Esophagus muscularis mucosa (tissue), 4 donors: Measurements from ENCODE around the gene MYL5. TPM values are rescaled to one million over a fixed set of nuclear protein-coding genes. Genes with fewer than 3 reads are reported as not detected.

Source experiments
- DNase-seq: peaks from one replicate; pipeline ENCODE4 v3.0.0-alpha.2; 2017; ENCODE audit errors: extremely low spot score
- H3K27ac ChIP-seq, 4 donors: fragments of 200-600 bp; sonication (generic); replicated peaks in 1 of 4; 1 replicate in 3 of 4; 2 replicates in 1 of 4; pipeline ENCODE4 v1.5.1; 2016 to 2019; ENCODE audit warnings: mild to moderate bottlenecking in 1 of 4
- H3K27me3 ChIP-seq, 4 donors: fragments of 200-600 bp; sonication (generic); one replicate each; pipeline versions ENCODE4 v1.5.1 to v1.6.0; 2016 to 2019
- H3K36me3 ChIP-seq, 4 donors: fragments of 200-600 bp; sonication (generic); one replicate each; pipeline ENCODE4 v1.5.1; 2016 to 2019
- H3K4me1 ChIP-seq, 4 donors: fragments of 200-600 bp; sonication (generic); one replicate each; pipeline ENCODE4 v1.5.1; 2016 to 2019
- H3K4me3 ChIP-seq, 4 donors: fragments of 200-600 bp; sonication (generic); 1 replicate in 2 of 4; 2 replicates in 2 of 4; pipeline ENCODE4 v1.5.1; 2016 to 2019; ENCODE audit warnings: mild to moderate bottlenecking in 4 of 4, moderate library complexity in 1 of 4
- H3K9me3 ChIP-seq, 4 donors: fragments of 200-600 bp; sonication (generic); 1 replicate in 3 of 4; 2 replicates in 1 of 4; pipeline ENCODE4 v1.5.1; 2016 to 2019
- CTCF ChIP-seq, 3 experiments: fragments of 200-600 bp in 2 of 3; fragments of 450-650 bp in 1 of 3; sonication (generic) in 2 of 3; IDR thresholded peaks; one replicate each; pipeline ENCODE4 v1.5.1; 2017 to 2019; ENCODE audit warnings: antibody characterized with exemption in 3 of 3, mild to moderate bottlenecking in 2 of 3, moderate library complexity in 1 of 3
- EP300 ChIP-seq: sonication (generic); formaldehyde crosslinking; IDR thresholded peaks from one replicate; pipeline ENCODE4 v1.6.1; 2017; ENCODE audit warnings: antibody characterized with exemption
- POLR2A ChIP-seq: fragments of 450-650 bp; IDR thresholded peaks from one replicate; pipeline ENCODE4 v1.6.1; 2017; ENCODE audit warnings: antibody characterized with exemption, moderate library complexity, mild to moderate bottlenecking, low read depth
- POLR2AphosphoS5 ChIP-seq, 2 donors: sonication (generic); formaldehyde crosslinking; IDR thresholded peaks; one replicate each; pipeline ENCODE4 v1.6.1; 2017; ENCODE audit warnings: antibody characterized with exemption in 2 of 2
- WGBS: methylation state at CpG from one replicate; pipeline ENCODE4 v1.1.5; 2018; 5-methylcytosine and 5-hydroxymethylcytosine counted together
- intact Hi-C: fragments of 100-400 bp; cut with DNase I; formaldehyde crosslinking; loops from one replicate; pipeline ENCODE4 v1.15.1; 2023
- total RNA-seq, 4 donors: library from RNA; depleted of rRNA; stranded (reverse); fragments of >200 nt; gene quantifications; one replicate each; pipeline versions ENCODE4 v1.1.0 to v1.2.1, GENCODE V29; 2016

The MYL5 gene
- total RNA-seq, 4 donors from 2014 or later, result 7.9 to 9.9 (median 9.6) TPM

DNA sequence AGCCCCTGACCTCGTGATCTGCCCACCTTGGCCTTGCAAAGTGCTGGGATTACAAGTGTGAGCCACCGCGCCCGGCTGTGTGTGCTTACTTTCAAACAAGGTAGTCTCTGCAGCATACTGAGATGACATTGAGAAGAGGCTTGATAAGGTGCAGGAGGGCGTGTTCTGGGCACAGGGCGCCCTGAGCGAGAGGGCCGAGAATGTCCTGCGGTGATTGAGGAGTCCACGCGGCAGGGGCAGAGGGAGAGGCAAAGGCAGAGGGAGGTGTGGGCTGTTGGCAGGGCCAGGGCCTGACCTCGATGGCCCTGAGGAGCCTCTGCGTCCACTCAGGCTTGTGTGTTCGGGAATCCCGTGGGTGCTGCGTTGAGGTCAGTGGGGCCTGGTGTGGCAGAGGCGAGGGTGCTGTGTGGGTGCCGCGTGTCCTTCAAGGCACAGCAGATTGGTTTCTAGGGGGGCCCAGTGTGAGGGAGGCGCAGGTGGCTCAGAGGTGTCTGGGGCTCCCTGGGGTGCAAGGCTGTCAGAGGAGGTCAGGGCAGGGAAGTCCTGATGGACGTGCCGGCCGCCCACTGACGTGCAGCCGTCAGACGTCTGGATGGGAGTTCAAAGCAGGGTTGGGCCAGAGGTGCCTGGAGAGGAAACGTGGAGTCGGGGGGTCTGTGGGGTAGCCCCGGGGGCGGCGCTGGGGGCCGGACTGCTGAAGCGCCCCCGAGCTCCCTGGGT, 43.4 kb downstream of the MYL5 start:
- no peak for TF ChIP-seq POLR2AphosphoS5 (IDR thresholded peaks at IDR 0.05)
- no peak for TF ChIP-seq CTCF (IDR thresholded peaks at IDR 0.05)
- TF ChIP-seq EP300, result no peak
- TF ChIP-seq POLR2A, result no peak
- H3K27me3 ChIP-seq, result no peaks in the 10 kb centered on the region
- no peak for DNase-seq
- intact Hi-C loops, result no loop called here
- no peaks in the 10 kb centered on the region for H3K9me3 ChIP-seq
- peaks cover 0 to 20% (median 6%) of the 10 kb centered on the region in 4 donors for H3K36me3 ChIP-seq
- WGBS, result 87% methylated on average over 33 of the region's 34 CpGs
- H3K4me1 ChIP-seq, result peaks cover 10 to 35% (median 21%) of the 10 kb centered on the region in 4 donors
- no peak overlapping the region for H3K27ac ChIP-seq
- no peak overlapping the region for H3K4me3 ChIP-seq

DNA sequence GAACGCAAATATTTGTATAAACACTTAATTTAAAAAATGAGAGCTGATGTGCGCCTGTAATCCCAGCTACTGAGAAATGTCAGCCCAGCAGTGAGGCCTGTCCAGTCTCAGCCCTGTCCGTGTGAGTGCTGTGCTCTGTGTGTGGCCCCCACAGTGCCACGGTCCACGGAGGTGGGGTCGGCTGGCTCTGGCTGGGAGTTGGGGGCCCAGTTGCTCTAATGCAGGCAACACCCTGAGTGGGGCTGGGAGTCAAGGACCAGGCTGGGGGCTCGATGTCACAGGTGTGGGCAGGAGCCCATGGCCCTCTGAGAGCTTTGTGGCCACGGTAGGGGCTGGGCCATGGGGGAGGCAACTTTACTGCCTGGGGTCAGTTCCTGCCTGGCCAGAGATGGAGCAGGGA, 44.1 kb downstream of the MYL5 start:
- 68% methylated on average over 6 of the region's 8 CpGs for WGBS
- no peak for TF ChIP-seq POLR2A
- no peak for TF ChIP-seq EP300
- no peak for TF ChIP-seq CTCF (IDR thresholded peaks at IDR 0.05)
- TF ChIP-seq POLR2AphosphoS5 (IDR thresholded peaks at IDR 0.05), result no peak
- Histone ChIP-seq H3K27ac (no peak overlapping the region), H3K9me3 (no peaks in the 10 kb centered on the region), H3K4me1 (peaks cover 10 to 35% (median 21%) of the 10 kb centered on the region in 4 donors), H3K36me3 (peaks cover 0 to 27% (median 13%) of the 10 kb centered on the region in 4 donors), H3K27me3 (no peaks in the 10 kb centered on the region), H3K4me3 (no peak overlapping the region)
- DNase-seq, result no peak
- intact Hi-C loops, result no loop called here

DNA sequence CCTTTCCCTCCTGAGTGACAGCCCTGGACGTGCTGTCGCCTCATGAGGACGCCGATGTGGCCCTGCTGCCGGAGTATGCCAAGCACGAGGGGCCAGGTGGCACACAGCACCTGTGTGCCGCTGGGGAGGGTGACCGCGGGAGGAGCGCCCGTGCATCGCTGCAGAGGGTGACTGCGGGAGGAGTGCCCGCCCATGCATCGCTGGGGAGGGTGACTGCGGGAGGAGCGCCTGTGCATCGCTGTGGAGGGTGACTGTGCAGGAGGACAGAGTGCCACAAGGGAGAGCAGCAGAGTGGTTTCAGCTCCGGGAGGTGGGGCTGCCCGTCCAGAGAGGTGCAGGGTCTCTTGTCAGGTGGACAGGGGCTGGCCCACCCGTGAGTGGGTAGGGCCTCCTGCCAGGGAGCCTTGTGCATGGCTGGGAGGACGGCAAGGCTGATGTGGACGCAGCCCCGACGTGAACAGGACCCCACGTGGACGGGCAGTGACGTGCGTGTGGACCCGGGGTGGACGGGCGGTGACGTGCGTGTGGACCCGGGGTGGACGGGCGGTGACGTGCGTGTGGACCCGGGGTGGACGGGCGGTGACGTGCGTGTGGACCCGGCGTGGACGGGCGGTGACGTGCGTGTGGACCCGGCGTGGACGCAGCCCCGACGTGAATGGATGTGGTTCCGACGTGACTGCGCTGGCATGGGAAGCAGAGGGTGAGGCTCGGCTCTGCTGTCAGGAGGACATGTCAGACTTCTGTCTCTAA, 45.9 kb downstream of the MYL5 start:
- intact Hi-C loops, result no loop called here
- H3K27ac ChIP-seq, result no peak overlapping the region
- WGBS, result 93% methylated on average over 58 of the region's 59 CpGs

More for the DNA sequence above, 45.9 kb downstream of the MYL5 start:
- Histone ChIP-seq H3K4me3 (no peak overlapping the region), H3K36me3 (peaks cover 0 to 26% (median 14%) of the 10 kb centered on the region in 4 donors), H3K9me3 (no peaks in the 10 kb centered on the region), H3K4me1 (peaks cover 10 to 29% (median 19%) of the 10 kb centered on the region in 4 donors), H3K27me3 (no peaks in the 10 kb centered on the region)
- no peak for TF ChIP-seq POLR2A
- TF ChIP-seq EP300, result no peak
- TF ChIP-seq POLR2AphosphoS5 (IDR thresholded peaks at IDR 0.05), result no peak
- no peak for TF ChIP-seq CTCF (IDR thresholded peaks at IDR 0.05)
- no peak for DNase-seq
